HG03442 (cell line): ENCODE data around the gene TBC1D1.

Experiments
- ATAC-seq: cut with Tn5 transposase; IDR thresholded peaks from one replicate; pipeline ENCODE4 v1.9.1; 2021; ENCODE audit warnings: mild to moderate bottlenecking, moderate library complexity; ENCODE audit not compliant: unreplicated experiment

The TBC1D1 gene

GRCh38 chr4:37889849-37890800 is 759 bp upstream of the TBC1D1 start:
- peak; percentile 5 for ATAC-seq

DNA sequence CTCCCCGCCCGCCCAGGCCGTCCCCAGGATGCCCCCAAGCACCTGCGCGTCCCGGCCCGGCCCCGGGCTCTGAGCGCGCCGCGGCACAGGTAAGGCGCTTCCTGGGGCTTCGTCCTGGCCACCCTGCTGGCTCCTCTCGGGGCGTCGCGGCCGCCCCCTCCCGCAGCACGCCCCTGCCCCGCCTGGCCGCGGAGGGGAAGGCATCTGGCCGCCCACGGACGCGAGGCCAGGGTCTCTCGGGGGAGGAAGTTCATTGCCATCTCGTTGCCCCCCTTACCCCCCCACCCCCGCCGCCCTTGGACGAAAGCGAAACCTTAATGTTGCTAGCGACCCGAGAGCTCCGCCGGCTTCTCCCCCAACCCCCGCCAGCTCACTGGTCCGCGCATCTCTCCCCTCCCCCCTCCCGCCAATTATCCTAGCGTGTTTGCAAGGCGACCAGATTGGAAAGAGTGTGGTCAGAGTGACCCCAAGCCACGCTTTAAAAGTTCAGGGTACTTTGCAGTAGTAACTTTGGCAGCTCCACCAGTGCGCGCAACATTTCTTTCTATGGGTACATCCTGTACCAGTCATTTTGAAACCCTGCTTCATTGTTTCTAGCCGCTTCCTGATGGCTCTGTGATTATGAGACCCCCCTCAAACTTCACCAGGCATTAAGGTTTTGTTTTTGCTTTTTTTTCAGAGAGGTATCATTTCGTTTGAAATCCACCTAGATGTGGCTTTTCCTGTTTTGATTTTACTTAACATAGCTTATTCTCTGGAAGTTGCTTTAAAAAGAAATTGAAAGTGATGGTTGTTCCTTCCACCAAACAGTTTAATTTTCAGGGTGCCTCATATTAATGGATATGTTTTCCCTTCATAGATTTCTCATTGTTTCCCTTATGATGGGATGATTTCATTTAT is 626 bp downstream of the TBC1D1 start:
- peak; percentile 52 for ATAC-seq

DNA sequence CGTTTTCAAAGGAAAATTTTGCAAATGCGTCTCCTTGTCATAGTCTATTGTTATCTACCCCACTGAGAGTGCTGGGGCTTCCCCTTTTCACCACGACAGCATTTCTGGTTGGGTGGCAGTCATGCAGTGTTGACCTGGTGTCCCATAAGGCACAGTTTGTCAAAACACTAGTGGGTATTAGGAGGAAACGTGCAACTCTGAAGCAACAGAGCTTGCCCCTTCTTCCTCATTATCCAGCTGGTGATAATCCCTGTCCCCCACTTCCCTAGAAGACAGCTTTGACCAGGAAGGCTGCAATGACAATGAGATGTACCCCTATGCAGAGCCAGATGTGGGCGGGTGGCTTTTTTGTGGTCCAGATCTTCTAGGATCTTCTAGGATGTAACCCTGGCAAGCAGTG is 1.8 kb downstream of the TBC1D1 start:
- peak; percentile 56 for ATAC-seq

- no peak for ATAC-seq
Measured at GRCh38 chr4:37893164-37893563, 2.3 kb downstream of the TBC1D1 start.

DNA sequence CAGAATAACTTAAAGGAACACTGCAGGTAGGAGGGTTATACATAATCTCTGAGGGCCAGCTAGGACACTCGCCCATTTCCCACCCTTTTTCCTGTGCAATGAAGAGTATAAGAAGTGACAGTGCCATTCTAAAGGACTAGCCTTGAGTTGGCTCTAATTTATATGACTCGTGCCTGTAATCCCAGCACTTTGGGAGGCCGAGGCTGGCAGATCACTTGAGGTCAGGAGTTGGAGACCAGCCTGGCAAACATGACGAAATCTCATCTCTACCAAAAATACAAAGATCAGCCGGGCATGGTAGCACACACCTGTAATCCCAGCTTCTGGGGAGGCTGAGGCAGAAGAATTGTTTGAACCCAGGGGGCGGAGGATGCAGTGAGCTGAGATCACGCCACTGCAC is 4.4 kb downstream of the TBC1D1 start:
- no peak for ATAC-seq

DNA sequence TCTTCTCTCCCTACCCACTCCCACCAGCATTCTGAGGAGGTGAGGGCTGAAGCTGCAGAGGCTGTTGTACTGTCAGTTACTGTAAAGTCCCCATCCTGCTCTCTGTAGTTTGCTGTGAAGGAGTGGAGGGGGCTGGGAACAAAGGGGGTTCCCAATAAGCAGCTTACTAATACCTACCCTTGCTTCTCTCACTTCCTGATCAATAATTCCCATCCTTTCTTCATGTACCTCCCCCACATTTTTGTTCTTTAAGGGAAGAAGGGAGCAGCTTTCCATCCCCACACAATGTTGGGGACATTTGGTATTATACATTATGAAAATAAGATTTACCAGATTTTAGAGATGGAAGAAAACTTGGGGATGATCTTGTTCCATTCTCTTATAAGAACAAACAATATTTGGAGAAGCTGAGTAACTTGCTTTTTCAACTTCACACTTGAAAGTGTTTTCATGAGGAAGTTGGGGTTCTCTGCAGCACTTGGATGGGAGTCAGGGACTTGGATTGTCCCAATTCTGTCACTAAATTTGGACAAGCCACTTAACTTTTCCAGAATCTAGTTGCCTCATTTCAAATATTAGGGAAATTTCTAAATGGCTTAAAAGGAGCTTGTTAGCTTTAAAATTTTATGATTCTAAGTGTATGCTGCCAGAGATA is 5.4 kb downstream of the TBC1D1 start:
- no peak for ATAC-seq

- ATAC-seq = no peak
Measured at GRCh38 chr4:37902212-37902611, 11.3 kb downstream of the TBC1D1 start.

GRCh38 chr4:37902738-37903693 is 12.1 kb downstream of the TBC1D1 start:
- ATAC-seq = no peak

DNA sequence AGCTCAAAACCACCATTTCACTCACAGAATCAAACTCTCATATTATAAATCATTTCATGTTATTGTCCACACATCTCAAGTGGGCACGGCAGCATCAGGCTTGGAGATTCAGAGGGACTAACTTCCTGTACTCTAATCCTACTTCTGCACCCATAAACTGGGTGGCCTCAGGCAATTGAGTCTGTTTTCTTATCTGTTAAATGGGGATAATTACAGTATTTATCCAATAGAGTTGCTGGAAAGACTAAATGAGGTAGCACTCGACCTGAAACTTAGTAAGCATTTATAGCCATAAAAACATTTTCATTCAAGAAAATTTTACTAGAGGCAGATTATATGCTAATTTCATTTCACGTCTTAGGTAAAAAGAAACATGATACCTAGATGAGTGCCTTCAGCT is 13.0 kb downstream of the TBC1D1 start:
- ATAC-seq = no peak

GRCh38 chr4:37904824-37905223 is 13.9 kb downstream of the TBC1D1 start:
- ATAC-seq = no peak

DNA sequence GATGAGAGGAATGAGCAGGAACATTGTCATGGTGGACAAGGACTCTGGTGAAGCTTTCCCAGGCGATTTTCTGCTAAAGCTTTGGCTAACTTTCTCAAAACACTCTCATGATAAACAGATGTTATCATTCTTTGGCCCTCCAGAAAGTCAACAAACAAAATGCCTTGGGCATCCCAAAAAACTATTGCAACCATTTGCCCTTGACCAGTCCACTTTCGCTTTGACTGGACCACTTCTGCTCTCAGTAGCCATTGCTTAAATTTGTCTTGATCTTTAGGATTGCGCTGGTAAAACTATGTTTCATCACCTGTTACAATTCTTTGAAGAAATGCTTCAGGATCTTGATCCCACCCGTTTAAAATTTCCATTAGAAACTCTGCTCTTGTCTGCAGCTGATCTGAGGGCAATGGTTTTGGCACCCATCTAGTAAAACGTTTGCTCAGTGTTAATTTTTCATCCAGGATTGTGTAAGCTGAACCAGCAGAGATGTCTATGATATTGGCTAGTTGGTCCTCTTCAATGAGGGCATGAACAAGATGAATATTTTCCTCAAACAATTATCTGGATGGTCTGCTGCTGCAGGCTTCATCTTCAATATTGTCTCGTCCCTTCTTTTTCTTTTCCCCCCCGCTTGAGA is 14.8 kb downstream of the TBC1D1 start:
- no peak for ATAC-seq

GRCh38 chr4:37908488-37909331 is 17.8 kb downstream of the TBC1D1 start:
- no peak for ATAC-seq

DNA sequence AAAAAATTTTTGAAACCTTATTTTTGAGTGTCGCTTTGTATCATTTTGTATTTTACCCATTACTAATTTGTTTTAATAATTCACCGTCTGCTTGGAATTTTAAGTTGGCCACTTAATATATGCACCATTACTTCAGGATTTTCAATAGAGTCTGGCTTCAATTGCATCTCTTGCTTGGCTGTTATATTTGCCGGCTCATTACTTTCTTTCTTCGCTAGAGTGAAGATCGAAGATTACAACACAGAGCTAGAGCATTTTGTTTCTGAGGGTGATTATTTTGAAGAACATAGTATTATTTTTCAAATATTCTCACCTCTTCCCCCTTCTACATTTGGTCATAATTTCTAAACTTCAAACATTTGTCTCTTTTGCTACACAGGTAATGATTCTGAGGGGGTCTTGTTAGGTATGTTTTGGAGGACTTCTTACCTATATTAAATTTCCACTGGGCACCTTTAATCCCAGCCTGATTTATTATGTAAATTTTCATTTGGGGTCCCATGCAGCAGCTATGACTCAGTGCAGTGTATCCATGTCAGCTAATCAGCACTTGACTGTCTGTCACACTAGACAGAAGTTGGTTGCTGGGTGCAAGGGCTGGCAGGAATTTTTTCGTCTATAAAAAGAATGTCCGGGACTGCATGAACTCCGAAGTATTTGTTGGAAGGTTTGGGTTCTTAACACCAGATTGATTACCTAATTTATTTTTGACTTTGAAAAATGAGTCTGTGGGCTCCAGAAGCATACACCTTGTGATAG is 18.6 kb downstream of the TBC1D1 start:
- ATAC-seq = no peak

DNA sequence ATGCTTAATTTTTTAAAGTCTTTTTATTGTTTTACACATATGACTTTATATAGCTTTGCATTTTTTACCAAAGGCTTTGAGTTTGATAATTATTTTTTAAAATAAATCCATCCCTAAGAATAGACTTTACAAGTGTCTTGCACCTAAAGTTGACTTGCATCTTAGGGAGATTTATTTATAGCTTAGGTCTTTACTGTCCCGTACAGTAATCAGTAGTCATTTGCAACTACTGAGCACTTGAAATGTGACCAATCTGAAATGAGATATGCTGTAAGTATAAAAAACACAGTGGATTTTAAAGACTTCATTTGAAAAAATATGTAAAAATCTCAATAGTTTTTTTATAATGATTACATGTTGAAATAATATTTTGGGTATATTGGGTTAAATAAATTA is 19.2 kb downstream of the TBC1D1 start:
- no peak for ATAC-seq

DNA sequence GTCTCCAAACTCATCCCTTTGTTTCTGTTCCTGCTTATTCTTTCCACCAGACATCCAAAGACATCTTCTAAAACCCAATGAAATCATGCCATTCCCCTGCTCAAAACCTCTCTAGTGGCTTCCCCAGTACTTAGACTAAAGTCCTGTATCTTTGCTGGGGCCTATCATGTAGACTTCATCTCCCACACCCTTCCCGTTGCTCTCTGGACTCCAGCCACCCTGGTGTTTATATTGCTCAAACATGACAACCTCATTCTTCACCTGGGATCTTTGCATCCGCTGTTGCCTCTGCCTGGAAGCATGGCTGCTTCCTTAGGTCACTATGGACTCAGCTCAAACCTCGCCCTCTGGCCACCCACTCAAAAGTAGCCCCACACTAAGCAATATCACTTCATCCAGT is 23.7 kb downstream of the TBC1D1 start:
- ATAC-seq = no peak

DNA sequence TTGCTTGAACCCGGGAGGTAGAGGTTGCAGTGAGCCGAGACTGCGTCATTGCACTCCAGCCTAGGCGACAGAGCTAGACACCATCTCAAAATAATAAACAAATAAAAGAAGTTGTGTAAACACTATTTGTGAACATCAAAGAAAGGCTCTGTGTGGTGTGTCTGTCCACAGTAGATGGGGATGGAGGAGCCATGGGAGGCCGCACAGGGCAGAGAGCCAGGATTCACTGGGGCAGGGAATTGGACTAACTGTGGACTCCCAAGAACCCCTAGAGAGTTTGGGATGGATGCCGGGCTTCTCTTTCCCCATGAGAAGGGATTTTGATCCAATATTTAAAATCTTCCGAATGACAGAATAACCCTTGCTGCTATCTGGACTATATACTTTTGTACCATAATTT is 26.5 kb downstream of the TBC1D1 start:
- ATAC-seq = no peak

GRCh38 chr4:37918653-37919052 is 27.8 kb downstream of the TBC1D1 start:
- ATAC-seq = no peak

GRCh38 chr4:37922328-37922727 is 31.4 kb downstream of the TBC1D1 start:
- no peak for ATAC-seq
